BJ (cell line): ENCODE measurements around the gene UPF1. TPM values are rescaled to one million over a fixed set of nuclear protein-coding genes. Genes with fewer than 3 reads are reported as not detected.
"Not testable (repeated sequence)": the region's sequence is repeated elsewhere in the genome, so short reads cannot be mapped to it uniquely, and the experiment has no call there.

ENCODE experiments used
- CTCF ChIA-PET: fragments of 350-600 bp; formaldehyde crosslinking; extraction: SDS; loops from one replicate; lab custom pipeline; 2021; ENCODE audit warnings: antibody characterized with exemption, inconsistent platforms; lab: Yijun Ruan, JAX
- POLR2A ChIA-PET: fragments of 300-600 bp; sonication (Branson Sonifier 250); formaldehyde crosslinking; extraction: SDS; loops from one replicate; lab custom pipeline; 2021; ENCODE audit warnings: antibody characterized with exemption; lab: Charles Lee
- DNase-seq: peaks from one replicate; pipeline ENCODE4 v3.0.0-alpha.2; 2011; ENCODE audit warnings: low read depth
- H3K27me3 ChIP-seq: 2 replicates; pipeline ENCODE4 v1.6.0; 2011; ENCODE audit warnings: low read length; ENCODE audit not compliant: control insufficient read depth, insufficient read depth
- H3K36me3 ChIP-seq: 2 replicates; pipeline ENCODE4 v1.5.1; 2011; ENCODE audit warnings: low read length; ENCODE audit not compliant: control insufficient read depth, insufficient read depth
- H3K4me3 ChIP-seq: 2 replicates; pipeline ENCODE4 v1.5.1; 2011; ENCODE audit warnings: low read depth, mild to moderate bottlenecking, control low read depth, low read length
- polyA plus RNA-seq: library from polyadenylated mRNA; depleted of rRNA; stranded (reverse); fragments of >200 nt; gene quantifications from 2 replicates; pipeline ENCODE4 v1.2.3, GENCODE V29; 2011
- TF ChIP-seq, protein P1 (sequence below): IDR thresholded peaks from 2 replicates; pipeline ENCODE4 v1.5.1; 2011; ENCODE audit warnings: low read depth, mild to moderate bottlenecking, control low read depth, inconsistent platforms, low read length, moderate library complexity; ENCODE audit not compliant: insufficient read depth

Gene UPF1
- polyA plus RNA-seq, 1 experiment: 24.1 TPM

GRCh38 chr19:18815673-18816072 is 16.1 kb upstream of the UPF1 start:
- ChIA-PET POLR2A (no interaction called here), CTCF (interaction anchor here (0.8 kb wide), 2 partner anchors 16 to 222 kb away, joined by 3 to 4 read pairs; partner anchors contain the start of gene UPF1)
- no peak for DNase-seq
- Histone ChIP-seq H3K36me3 (no peaks in the 10 kb centered on the region), H3K27me3 (no peaks in the 10 kb centered on the region; the same call in 1 of the 2 replicates), H3K4me3 (no peak overlapping the region)
- TF ChIP-seq, protein P1, sequence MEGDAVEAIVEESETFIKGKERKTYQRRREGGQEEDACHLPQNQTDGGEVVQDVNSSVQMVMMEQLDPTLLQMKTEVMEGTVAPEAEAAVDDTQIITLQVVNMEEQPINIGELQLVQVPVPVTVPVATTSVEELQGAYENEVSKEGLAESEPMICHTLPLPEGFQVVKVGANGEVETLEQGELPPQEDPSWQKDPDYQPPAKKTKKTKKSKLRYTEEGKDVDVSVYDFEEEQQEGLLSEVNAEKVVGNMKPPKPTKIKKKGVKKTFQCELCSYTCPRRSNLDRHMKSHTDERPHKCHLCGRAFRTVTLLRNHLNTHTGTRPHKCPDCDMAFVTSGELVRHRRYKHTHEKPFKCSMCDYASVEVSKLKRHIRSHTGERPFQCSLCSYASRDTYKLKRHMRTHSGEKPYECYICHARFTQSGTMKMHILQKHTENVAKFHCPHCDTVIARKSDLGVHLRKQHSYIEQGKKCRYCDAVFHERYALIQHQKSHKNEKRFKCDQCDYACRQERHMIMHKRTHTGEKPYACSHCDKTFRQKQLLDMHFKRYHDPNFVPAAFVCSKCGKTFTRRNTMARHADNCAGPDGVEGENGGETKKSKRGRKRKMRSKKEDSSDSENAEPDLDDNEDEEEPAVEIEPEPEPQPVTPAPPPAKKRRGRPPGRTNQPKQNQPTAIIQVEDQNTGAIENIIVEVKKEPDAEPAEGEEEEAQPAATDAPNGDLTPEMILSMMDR: no peak

DNA sequence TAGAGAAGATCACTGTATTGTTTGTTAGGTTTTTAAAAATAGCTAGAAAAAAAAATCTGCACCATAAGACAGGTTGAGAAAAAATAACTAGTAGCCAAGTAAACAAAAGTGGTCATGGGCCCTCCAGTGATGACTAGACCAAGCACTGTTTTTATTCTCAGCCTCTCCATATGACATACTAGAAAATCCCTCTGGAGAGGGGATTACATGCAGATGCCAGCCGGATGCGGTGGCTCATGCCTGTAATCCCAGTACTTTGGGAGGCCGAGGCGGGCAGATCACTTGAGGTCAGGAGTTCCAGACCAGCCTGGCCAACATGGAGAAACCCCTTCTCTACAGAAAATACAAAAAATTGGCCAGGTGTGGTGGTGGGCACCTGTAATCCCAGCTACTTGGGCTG is 15.1 kb upstream of the UPF1 start:
- H3K4me3 ChIP-seq, H3K36me3 ChIP-seq, POLR2A ChIA-PET, H3K27me3 ChIP-seq, DNase-seq: not testable (repeated sequence)
- CTCF ChIA-PET: interaction anchor here (0.8 to 1.0 kb wide), 3 partner anchors 9 to 228 kb away, joined by 3 read pairs; partner anchors contain the start of gene REX1BD

GRCh38 chr19:18817574-18817973 is 14.2 kb upstream of the UPF1 start:
- no peaks in the 10 kb centered on the region for H3K36me3 ChIP-seq
- TF ChIP-seq, protein P1: no peak
- no peaks in the 10 kb centered on the region; the same call in 1 of the 2 replicates for H3K27me3 ChIP-seq
- no peak overlapping the region for H3K4me3 ChIP-seq
- ChIA-PET POLR2A (no interaction called here), CTCF (interaction anchor here (0.7 kb wide), 1 partner anchor 211 kb away, joined by 3 read pairs; no protein-coding TSS in a partner anchor)
- no peak for DNase-seq

DNA sequence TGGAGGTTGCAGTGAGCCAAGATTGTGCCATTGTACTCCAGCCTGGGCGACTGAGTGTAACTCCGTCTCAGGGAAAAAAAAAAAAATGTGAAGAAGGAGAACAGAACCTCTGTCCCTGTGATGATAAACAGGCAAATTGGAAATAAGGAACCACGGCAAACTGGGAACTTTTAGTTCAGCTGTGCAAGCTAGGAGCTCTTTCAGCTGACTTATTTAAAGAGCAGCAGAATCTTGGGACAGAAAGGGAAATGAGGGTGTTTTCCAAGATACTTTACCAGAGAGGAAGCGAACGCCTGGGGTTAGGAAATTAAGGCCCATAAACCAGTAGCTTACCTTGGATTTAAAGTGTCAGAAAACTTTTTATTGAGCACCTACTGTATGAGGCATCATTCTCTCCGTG is 3.0 kb upstream of the UPF1 start:
- Histone ChIP-seq H3K36me3 (no peaks in the 10 kb centered on the region), H3K27me3 (no peaks in the 10 kb centered on the region), H3K4me3 (no peak overlapping the region)
- ChIA-PET CTCF (interaction anchor here (0.8 to 2.6 kb wide), 3 partner anchors 14 to 215 kb away, joined by 3 to 9 read pairs (median 5); no protein-coding TSS in a partner anchor), POLR2A (no interaction called here)
- TF ChIP-seq, protein P1: no peak
- DNase-seq: no peak

GRCh38 chr19:18830488-18830887 is 1.3 kb upstream of the UPF1 start:
- DNase-seq: no peak
- Histone ChIP-seq H3K4me3 (no peak overlapping the region), H3K27me3 (no peaks in the 10 kb centered on the region), H3K36me3 (no peaks in the 10 kb centered on the region)
- POLR2A ChIA-PET: no interaction called here
- TF ChIP-seq, protein P1: no peak
- CTCF ChIA-PET: interaction anchor here (0.5 to 2.6 kb wide), 2 partner anchors 17 to 19 kb away, joined by 3 to 9 read pairs; no protein-coding TSS in a partner anchor
